Progenitor cell of endocrine pancreas (in vitro differentiated cells): ENCODE data around the gene MMRN2. TPM values are rescaled to one million over a fixed set of nuclear protein-coding genes. Genes with fewer than 3 reads are reported as not detected.

Source experiments
- DNase-seq: peaks from one replicate; pipeline ENCODE4 v3.0.0; 2021; ENCODE audit warnings: low spot score; ENCODE audit not compliant: unreplicated experiment
- H3K27ac Mint-ChIP-seq: 2 replicates; pipeline ENCODE4 v1.8.0; 2021; ENCODE audit warnings: mild to moderate bottlenecking, moderate library complexity, mixed read lengths
- H3K27me3 Mint-ChIP-seq: 2 replicates; pipeline ENCODE4 v1.8.0; 2021; ENCODE audit warnings: mixed read lengths
- H3K36me3 Mint-ChIP-seq: 2 replicates; pipeline ENCODE4 v1.8.0; 2022; ENCODE audit warnings: mixed read lengths; ENCODE audit not compliant: insufficient read depth
- H3K4me1 Mint-ChIP-seq: 2 replicates; pipeline ENCODE4 v1.8.0; 2021; ENCODE audit warnings: low read depth, mixed read lengths
- H3K4me3 Mint-ChIP-seq: 2 replicates; pipeline ENCODE4 v1.8.0; 2021; ENCODE audit warnings: low read depth, mild to moderate bottlenecking, moderate library complexity, mixed read lengths
- H3K9me3 Mint-ChIP-seq: 2 replicates; pipeline ENCODE4 v1.8.0; 2021; ENCODE audit warnings: low read depth, mixed read lengths
- CTCF ChIP-seq: fragments of 200-600 bp; sonication (generic); IDR thresholded peaks from one replicate; pipeline ENCODE4 v1.5.0; 2021; ENCODE audit warnings: antibody characterized with exemption, mild to moderate bottlenecking; ENCODE audit not compliant: unreplicated experiment
- total RNA-seq: library from RNA; stranded (reverse); gene quantifications from 2 replicates; pipeline ENCODE4 v1.2.1, GENCODE V29; 2021

The MMRN2 gene
- total RNA-seq, 1 donor from 2014 or later: 1.5 TPM

- peaks cover 25% of the 10 kb centered on the region for H3K4me1 Mint-ChIP-seq
- TF ChIP-seq CTCF: no peak
Measured at GRCh38 chr10:86962981-86963310, 5.5 kb upstream of the MMRN2 start.

GRCh38 chr10:86962136-86962980 is 4.9 kb upstream of the MMRN2 start:
- no peak for TF ChIP-seq CTCF
- Mint-ChIP-seq H3K4me3 (no peak overlapping the region), H3K4me1 (peaks cover 23% of the 10 kb centered on the region), H3K9me3 (no peaks in the 10 kb centered on the region), H3K27me3 (no peaks in the 10 kb centered on the region), H3K27ac (no peak overlapping the region), H3K36me3 (no peaks in the 10 kb centered on the region)
- DNase-seq: no peak

More at GRCh38 chr10:86962981-86963310, 5.5 kb upstream of the MMRN2 start:
- Mint-ChIP-seq H3K4me3 (no peak overlapping the region), H3K27ac (no peak overlapping the region), H3K9me3 (no peaks in the 10 kb centered on the region), H3K36me3 (no peaks in the 10 kb centered on the region), H3K27me3 (no peaks in the 10 kb centered on the region)
- no peak for DNase-seq

DNA sequence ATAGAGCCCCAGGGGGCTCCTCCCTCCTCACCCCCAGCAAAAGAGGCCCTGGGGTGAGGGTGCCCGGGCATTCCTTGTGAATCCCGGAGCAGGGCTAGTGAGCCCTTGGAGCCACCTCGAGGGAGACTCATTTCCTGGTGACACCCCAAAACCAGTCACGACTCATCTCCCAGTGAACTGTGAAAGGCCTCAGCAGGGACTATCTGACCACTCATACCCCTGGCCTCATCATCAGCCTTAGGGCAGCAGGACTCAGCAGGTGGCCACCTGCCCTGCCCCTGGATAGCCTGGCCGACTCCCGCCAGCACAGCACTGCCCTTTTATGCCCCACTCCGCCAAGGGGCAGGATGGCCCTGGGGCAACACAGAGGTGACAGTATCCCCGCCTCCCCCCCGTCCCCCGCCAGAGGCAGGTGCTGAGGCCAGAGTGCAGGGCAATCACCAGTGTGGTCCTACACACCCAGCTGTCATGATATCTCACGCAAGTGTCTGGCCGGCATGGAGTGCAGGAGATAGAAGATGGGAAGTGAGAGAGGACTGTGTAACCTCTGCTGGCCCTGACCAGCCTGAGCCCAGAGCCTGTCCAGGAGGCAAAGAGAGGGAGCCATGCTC is 4.2 kb upstream of the MMRN2 start:
- H3K27ac Mint-ChIP-seq: peak overlapping the region; percentile 18
- H3K9me3 Mint-ChIP-seq: no peaks in the 10 kb centered on the region
- TF ChIP-seq CTCF: no peak
- peaks cover 23% of the 10 kb centered on the region for H3K4me1 Mint-ChIP-seq
- no peaks in the 10 kb centered on the region for H3K36me3 Mint-ChIP-seq
- no peak overlapping the region for H3K4me3 Mint-ChIP-seq
- no peak for DNase-seq
- H3K27me3 Mint-ChIP-seq: no peaks in the 10 kb centered on the region

- H3K4me1 Mint-ChIP-seq: peaks cover 23% of the 10 kb centered on the region
- H3K27me3 Mint-ChIP-seq: no peaks in the 10 kb centered on the region
- no peaks in the 10 kb centered on the region for H3K9me3 Mint-ChIP-seq
- H3K36me3 Mint-ChIP-seq: no peaks in the 10 kb centered on the region
- no peak for DNase-seq
- no peak overlapping the region for H3K4me3 Mint-ChIP-seq
- no peak for TF ChIP-seq CTCF
- H3K27ac Mint-ChIP-seq: peak overlapping the region; percentile 90
Measured at GRCh38 chr10:86960863-86961434, 3.5 kb upstream of the MMRN2 start.

GRCh38 chr10:86960003-86960862 is 2.8 kb upstream of the MMRN2 start:
- no peaks in the 10 kb centered on the region for H3K27me3 Mint-ChIP-seq
- no peaks in the 10 kb centered on the region for H3K36me3 Mint-ChIP-seq
- DNase-seq: no peak
- no peaks in the 10 kb centered on the region for H3K9me3 Mint-ChIP-seq
- TF ChIP-seq CTCF: peak; percentile 82
- H3K4me1 Mint-ChIP-seq: peaks cover 21% of the 10 kb centered on the region
- no peak overlapping the region for H3K4me3 Mint-ChIP-seq
- H3K27ac Mint-ChIP-seq: peak overlapping the region; percentile 90
